ENCODE measurements around the gene KIAA1217. TPM values are rescaled to one million over a fixed set of nuclear protein-coding genes. Genes with fewer than 3 reads are reported as not detected.

KIAA1217 gene
- polyA plus RNA-seq, 1 donor from 2014 or later, result 0.22 TPM

GRCh38 chr10:24590697-24591457 lies 381.9 kb downstream of the KIAA1217 start:
- H3F3A ChIP-seq (ENCODE audit: insufficient read depth, low read length, poor library complexity, severe bottlenecking), result no peaks in the 10 kb centered on the region
- H3K36me3 ChIP-seq (ENCODE audit: insufficient read depth, low read length), result peaks cover 23% of the 10 kb centered on the region

GRCh38 chr10:24596217-24596930 lies 387.4 kb downstream of the KIAA1217 start:
- Histone ChIP-seq H3K9me2 (ENCODE audit: insufficient read depth, low read length) (no peaks in the 10 kb centered on the region), H3K9ac (ENCODE audit: low read length) (no peak overlapping the region), H4K20me1 (ENCODE audit: insufficient read depth) (no peaks in the 10 kb centered on the region), H3K4me3 (ENCODE audit: low read length) (no peak overlapping the region), H3K4me2 (ENCODE audit: low read length) (no peak overlapping the region), H3K79me2 (replicated peaks; ENCODE audit: insufficient read depth, low read length) (no peaks in the 10 kb centered on the region), H3F3A (ENCODE audit: insufficient read depth, low read length, poor library complexity, severe bottlenecking) (no peaks in the 10 kb centered on the region), H3K36me3 (ENCODE audit: insufficient read depth, low read length) (peaks cover 26% of the 10 kb centered on the region), H2AFZ (ENCODE audit: low read depth, low read length) (no peak overlapping the region), H3K27me3 (ENCODE audit: insufficient read depth, low read depth, low read length) (no peaks in the 10 kb centered on the region), H3K27ac (ENCODE audit: low read length) (no peak overlapping the region), H3K9me3 (ENCODE audit: low read length) (no peaks in the 10 kb centered on the region)
- no peak for TF ChIP-seq SMC3 (conservative IDR thresholded peaks at IDR 0.05; ENCODE audit: poor library complexity)
- TF ChIP-seq REST (IDR thresholded peaks at IDR 0.05; ENCODE audit: borderline replicate concordance), result no peak
- no peak for TF ChIP-seq TAF1 (IDR thresholded peaks at IDR 0.05; ENCODE audit: low read depth)
- no peak for TF ChIP-seq EP300 (conservative IDR thresholded peaks at IDR 0.05; ENCODE audit: poor library complexity, severe bottlenecking)
- TF ChIP-seq CTCF (IDR thresholded peaks at IDR 0.05; ENCODE audit: poor library complexity, severe bottlenecking), result no peak
- TF ChIP-seq RAD21 (conservative IDR thresholded peaks at IDR 0.05), result no peak
- no peak for TF ChIP-seq MXI1 (conservative IDR thresholded peaks at IDR 0.05; ENCODE audit: poor library complexity, severe bottlenecking)
- TF ChIP-seq EZH2 (IDR thresholded peaks at IDR 0.05; ENCODE audit: borderline replicate concordance, insufficient read depth, low read length, poor library complexity, severe bottlenecking), result no peak

More at GRCh38 chr10:24590697-24591457, 381.9 kb downstream of the KIAA1217 start:
- H3K27ac ChIP-seq (ENCODE audit: low read length), result no peak overlapping the region
- H4K20me1 ChIP-seq (ENCODE audit: insufficient read depth), result no peaks in the 10 kb centered on the region
- H3K9ac ChIP-seq (ENCODE audit: low read length), result no peak overlapping the region
- H3K9me2 ChIP-seq (ENCODE audit: insufficient read depth, low read length), result no peaks in the 10 kb centered on the region
- no peaks in the 10 kb centered on the region for H3K9me3 ChIP-seq (ENCODE audit: low read length)
- H3K4me3 ChIP-seq (ENCODE audit: low read length), result no peak overlapping the region
- no peaks in the 10 kb centered on the region for H3K27me3 ChIP-seq (ENCODE audit: insufficient read depth, low read depth, low read length)
- no peak overlapping the region for H2AFZ ChIP-seq (ENCODE audit: low read depth, low read length)
- no peak for TF ChIP-seq MXI1 (conservative IDR thresholded peaks at IDR 0.05; ENCODE audit: poor library complexity, severe bottlenecking)
- TF ChIP-seq POLR2AphosphoS5 (IDR thresholded peaks at IDR 0.05), result no peak
- no peak for TF ChIP-seq EZH2 (IDR thresholded peaks at IDR 0.05; ENCODE audit: borderline replicate concordance, insufficient read depth, low read length, poor library complexity, severe bottlenecking)
- no peaks in the 10 kb centered on the region for H3K79me2 ChIP-seq (replicated peaks; ENCODE audit: insufficient read depth, low read length)
- H3K4me2 ChIP-seq (ENCODE audit: low read length), result no peak overlapping the region
